HG03103 (cell line): ENCODE data around the gene CES3.

Experiments
- ATAC-seq: cut with Tn5 transposase; IDR thresholded peaks from one replicate; pipeline ENCODE4 v1.9.1; 2021; ENCODE audit warnings: low read depth; ENCODE audit not compliant: unreplicated experiment

Gene CES3

DNA sequence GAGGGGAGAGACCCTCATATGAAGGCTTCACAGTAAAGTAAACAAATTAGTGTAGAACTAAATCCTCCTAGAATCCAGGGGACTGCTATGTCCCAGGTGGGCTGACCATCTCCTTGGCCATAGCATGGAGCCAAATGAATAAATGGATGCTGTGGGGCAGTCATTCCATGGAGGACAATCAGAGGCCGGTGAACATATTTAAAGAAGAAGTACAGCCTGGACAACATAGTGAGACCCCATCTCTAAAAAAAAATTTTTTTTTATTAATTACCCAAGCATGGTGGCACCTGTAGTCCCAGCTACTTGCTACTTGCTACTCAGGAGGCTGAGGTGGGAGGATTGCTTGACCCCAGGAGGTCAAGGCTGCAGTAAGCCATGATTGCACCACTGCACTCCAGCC, 62.6 kb downstream of the CES3 start:
- ATAC-seq, result no peak
